ENCODE data around the gene NXPE1.
A peak's percentile ranks its signal among the peaks of the same experiment; 100 is the strongest.

NXPE1 gene

DNA sequence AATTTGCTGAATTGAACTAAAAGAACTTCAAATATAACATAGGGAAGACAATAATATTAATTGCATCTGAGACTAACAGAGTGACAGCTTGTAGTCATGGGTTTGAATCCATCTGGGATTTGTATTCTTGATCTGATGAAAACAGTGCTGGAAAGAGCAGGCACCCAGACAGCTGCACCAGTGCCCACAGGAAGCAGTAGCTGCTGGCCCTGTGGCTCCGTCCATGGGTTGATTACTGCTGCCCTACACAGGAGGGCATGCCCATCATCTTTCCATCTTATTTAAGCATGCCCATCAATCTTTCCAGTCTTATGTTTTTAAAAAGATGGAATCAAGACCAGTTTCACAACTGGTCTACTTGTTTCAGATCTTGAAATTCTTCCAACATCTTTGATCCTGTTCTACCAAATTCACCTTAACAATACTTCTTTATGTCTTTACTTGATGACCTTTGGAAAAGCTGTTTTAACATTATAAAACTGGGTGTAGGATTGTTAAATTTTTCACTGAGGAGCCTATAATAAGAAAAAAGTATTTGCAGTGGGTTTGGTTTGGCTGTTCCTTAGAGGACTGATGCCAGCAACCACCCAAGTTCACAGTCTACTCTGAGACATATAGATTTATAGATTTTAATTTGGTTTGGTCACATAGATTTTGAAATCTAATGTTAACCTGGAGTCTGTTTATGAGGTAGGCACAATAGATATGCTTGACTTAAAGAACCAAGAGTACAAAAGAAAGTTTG lies 36.7 kb upstream of the NXPE1 start:
- Histone ChIP-seq H3K36me3 (ENCODE audit: insufficient read depth, low read depth, low read length) (no peaks in the 10 kb centered on the region), H3K9me3 (ENCODE audit: insufficient read depth, low read depth, low read length) (no peaks in the 10 kb centered on the region), H3K4me1 (ENCODE audit: insufficient read depth, low read length) (no peaks in the 10 kb centered on the region), H3K9ac (ENCODE audit: low read depth, low read length) (no peak overlapping the region), H3K27ac (ENCODE audit: low read length) (no peak overlapping the region), H3K4me3 (ENCODE audit: low read length) (no peak overlapping the region), H3K27me3 (ENCODE audit: insufficient read depth, low read length) (no peaks in the 10 kb centered on the region)

DNA sequence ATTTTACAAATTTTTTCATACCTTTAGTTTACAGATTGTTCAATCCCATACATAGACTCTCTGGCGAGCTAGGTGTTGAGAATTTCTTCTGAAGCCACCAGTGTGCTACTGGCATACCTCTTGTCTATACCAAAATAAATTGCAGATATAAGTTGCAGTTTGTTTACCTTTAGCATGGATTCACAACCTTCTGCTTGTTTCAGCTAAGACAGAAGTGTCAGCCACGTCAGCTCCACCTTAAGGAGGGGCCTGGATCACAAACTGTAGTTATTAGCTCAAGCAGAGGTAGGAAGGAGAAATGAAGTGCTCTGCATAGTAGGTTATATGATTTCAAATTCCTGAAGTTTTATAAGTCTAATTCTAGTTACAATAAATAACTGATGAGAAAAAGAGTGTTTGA lies 35.9 kb upstream of the NXPE1 start, which contains the start of gene NXPE4:
NXPE4 (minus strand) TSS at position 216 of the 400 bp plus-strand sequence. CDS start 1,027 bp downstream, outside the sequence.
- no peak within 1 kb of the TSS for H3K27ac ChIP-seq (ENCODE audit: low read length)
- no peak within 1 kb of the TSS for H3K9ac ChIP-seq (ENCODE audit: low read depth, low read length)
- peaks cover under 1% of the 10 kb centered on the region for H3K9me3 ChIP-seq (ENCODE audit: insufficient read depth, low read depth, low read length)
- no peaks in the 10 kb centered on the region for H3K4me1 ChIP-seq (ENCODE audit: insufficient read depth, low read length)
- no peaks in the 10 kb centered on the region for H3K27me3 ChIP-seq (ENCODE audit: insufficient read depth, low read length)
- H3K4me3 ChIP-seq (ENCODE audit: low read length) = no peak within 1 kb of the TSS
- H3K36me3 ChIP-seq (ENCODE audit: insufficient read depth, low read depth, low read length) = no peaks in the 10 kb centered on the region

DNA sequence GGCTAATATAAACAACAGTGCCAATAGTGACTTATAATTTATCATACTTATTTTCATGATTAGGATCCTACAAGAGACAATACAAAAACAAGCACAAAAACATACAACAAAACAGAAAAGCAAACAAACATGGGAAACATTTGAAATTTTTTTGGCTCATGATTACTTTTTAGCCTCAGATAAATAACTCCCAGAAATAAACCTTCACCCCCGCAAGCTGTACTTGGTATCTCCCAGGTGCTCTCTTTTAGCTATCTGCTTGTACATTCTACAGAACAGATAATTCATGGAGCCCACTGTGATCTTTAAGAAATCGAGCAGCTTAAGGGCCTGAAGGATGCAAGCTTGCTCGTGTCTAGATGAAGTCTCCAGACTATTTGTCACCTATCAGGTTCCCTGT lies 35.0 kb upstream of the NXPE1 start:
- Histone ChIP-seq H3K27me3 (ENCODE audit: insufficient read depth, low read length) (no peaks in the 10 kb centered on the region), H3K27ac (ENCODE audit: low read length) (no peak overlapping the region), H3K9me3 (ENCODE audit: insufficient read depth, low read depth, low read length) (peaks cover 7% of the 10 kb centered on the region), H3K9ac (ENCODE audit: low read depth, low read length) (no peak overlapping the region), H3K36me3 (ENCODE audit: insufficient read depth, low read depth, low read length) (no peaks in the 10 kb centered on the region), H3K4me3 (ENCODE audit: low read length) (no peak overlapping the region), H3K4me1 (ENCODE audit: insufficient read depth, low read length) (no peaks in the 10 kb centered on the region)

DNA sequence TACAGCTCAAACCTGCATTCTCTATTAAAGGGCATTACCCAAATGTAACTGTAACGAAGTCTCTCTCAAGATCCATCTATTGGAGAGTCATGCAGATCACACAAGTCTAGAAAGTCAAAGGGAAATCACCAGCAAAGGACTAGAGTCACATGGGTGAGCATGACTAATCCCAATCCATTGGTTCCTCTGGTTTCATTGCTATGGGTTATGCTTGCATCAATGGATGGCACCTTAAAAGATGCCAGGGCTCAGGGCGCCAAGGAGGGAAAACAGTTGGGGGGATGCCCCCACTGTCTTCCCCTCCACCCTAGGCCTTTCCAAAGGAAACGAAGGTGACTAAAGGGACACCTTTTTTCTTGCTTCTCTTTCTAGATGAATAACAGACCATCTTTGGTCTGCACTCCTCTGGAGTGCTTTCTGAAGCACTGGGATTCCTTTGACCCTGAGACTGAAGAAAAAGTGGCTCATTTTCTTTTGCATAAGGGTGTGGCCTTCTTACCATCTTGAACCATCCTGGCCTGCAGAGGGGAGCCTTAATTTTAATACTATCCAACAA lies 27.8 kb upstream of the NXPE1 start:
- H3K4me1 ChIP-seq (ENCODE audit: insufficient read depth, low read length) = no peaks in the 10 kb centered on the region
- H3K36me3 ChIP-seq (ENCODE audit: insufficient read depth, low read depth, low read length) = no peaks in the 10 kb centered on the region
- H3K9me3 ChIP-seq (ENCODE audit: insufficient read depth, low read depth, low read length) = peaks cover 45% of the 10 kb centered on the region
- H3K9ac ChIP-seq (ENCODE audit: low read depth, low read length) = no peak overlapping the region
- no peaks in the 10 kb centered on the region for H3K27me3 ChIP-seq (ENCODE audit: insufficient read depth, low read length)
- no peak overlapping the region for H3K4me3 ChIP-seq (ENCODE audit: low read length)
- no peak overlapping the region for H3K27ac ChIP-seq (ENCODE audit: low read length)

DNA sequence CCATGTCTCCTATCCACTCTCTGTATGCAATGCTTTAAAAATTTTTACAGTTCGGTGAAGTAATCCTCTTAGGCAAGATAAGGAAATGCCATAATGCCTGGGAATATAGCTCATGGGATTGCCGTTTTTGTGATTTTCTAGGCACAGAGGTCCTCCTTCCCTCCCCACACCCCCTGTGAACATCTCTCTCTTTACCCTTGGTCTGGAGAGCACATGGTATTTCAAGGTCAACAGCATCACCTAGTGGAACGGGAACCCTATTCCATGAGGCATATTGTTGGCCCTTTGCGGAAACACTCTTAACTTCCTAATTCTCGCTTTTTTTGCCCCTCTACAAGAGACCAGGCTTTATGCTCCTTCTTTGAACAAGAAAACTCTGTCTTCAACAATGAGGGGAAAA lies 27.1 kb upstream of the NXPE1 start:
- no peak overlapping the region for H3K9ac ChIP-seq (ENCODE audit: low read depth, low read length)

DNA sequence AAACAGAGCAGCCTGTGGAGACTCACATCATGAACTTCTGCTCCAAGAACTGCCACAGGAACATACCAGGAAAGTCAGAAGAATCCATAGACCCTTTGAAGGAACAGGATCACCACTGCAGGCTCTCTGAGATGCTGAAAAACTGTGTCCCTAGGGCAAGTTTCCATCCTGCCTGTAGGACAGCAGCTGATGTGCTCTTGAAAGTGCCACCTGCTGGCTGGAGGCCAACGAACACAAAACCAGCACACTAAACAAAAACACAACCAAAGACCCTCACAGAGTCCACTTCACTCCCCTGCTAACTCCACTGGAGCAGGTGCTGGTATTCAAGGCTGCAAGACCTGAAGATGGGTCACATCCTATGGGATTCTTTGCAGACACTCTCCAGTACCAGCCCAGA lies 12.0 kb upstream of the NXPE1 start:
- Histone ChIP-seq H3K27me3 (ENCODE audit: insufficient read depth, low read length) (no peaks in the 10 kb centered on the region), H3K36me3 (ENCODE audit: insufficient read depth, low read depth, low read length) (no peaks in the 10 kb centered on the region), H3K4me3 (ENCODE audit: low read length) (no peak overlapping the region), H3K27ac (ENCODE audit: low read length) (no peak overlapping the region), H3K9me3 (ENCODE audit: insufficient read depth, low read depth, low read length) (peaks cover 8% of the 10 kb centered on the region; the same call in 1 of the 2 replicates), H3K9ac (ENCODE audit: low read depth, low read length) (no peak overlapping the region), H3K4me1 (ENCODE audit: insufficient read depth, low read length) (0 out of 2 replicates have a peak, but pooled peaks cover 3% of the 10 kb centered on the region)

More for the DNA sequence above, 27.1 kb upstream of the NXPE1 start:
- Histone ChIP-seq H3K9me3 (ENCODE audit: insufficient read depth, low read depth, low read length) (peaks cover 45% of the 10 kb centered on the region), H3K36me3 (ENCODE audit: insufficient read depth, low read depth, low read length) (no peaks in the 10 kb centered on the region), H3K27me3 (ENCODE audit: insufficient read depth, low read length) (no peaks in the 10 kb centered on the region), H3K4me1 (ENCODE audit: insufficient read depth, low read length) (no peaks in the 10 kb centered on the region), H3K4me3 (ENCODE audit: low read length) (no peak overlapping the region), H3K27ac (ENCODE audit: low read length) (no peak overlapping the region)

DNA sequence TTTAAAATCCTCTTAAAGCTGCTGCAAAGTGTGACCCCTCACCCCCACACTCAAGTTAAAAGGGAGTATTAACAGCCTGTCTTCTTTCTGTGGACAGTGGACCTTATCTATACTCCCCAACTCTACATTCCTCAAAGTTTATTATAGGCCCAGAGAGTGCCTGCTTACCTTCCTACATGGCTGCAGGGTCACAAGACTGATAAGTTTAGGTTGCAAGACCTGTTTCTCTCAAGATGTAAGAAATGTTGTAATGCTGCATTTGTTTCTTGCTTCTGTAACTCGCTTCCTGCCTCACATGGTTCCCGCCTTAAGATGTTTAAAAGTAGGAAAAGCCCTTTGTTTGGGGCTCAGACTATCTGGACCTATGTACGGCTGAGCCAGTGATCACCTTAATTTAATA lies 10.1 kb upstream of the NXPE1 start:
- H3K4me1 ChIP-seq (ENCODE audit: insufficient read depth, low read length) = peaks cover 7% of the 10 kb centered on the region; the same call in 1 of the 2 replicates
- H3K9me3 ChIP-seq (ENCODE audit: insufficient read depth, low read depth, low read length) = peaks cover 8% of the 10 kb centered on the region; the same call in 1 of the 2 replicates
- H3K27ac ChIP-seq (ENCODE audit: low read length) = no peak overlapping the region
- H3K36me3 ChIP-seq (ENCODE audit: insufficient read depth, low read depth, low read length) = no peaks in the 10 kb centered on the region
- no peak overlapping the region for H3K4me3 ChIP-seq (ENCODE audit: low read length)
- H3K27me3 ChIP-seq (ENCODE audit: insufficient read depth, low read length) = no peaks in the 10 kb centered on the region
- H3K9ac ChIP-seq (ENCODE audit: low read depth, low read length) = no peak overlapping the region

DNA sequence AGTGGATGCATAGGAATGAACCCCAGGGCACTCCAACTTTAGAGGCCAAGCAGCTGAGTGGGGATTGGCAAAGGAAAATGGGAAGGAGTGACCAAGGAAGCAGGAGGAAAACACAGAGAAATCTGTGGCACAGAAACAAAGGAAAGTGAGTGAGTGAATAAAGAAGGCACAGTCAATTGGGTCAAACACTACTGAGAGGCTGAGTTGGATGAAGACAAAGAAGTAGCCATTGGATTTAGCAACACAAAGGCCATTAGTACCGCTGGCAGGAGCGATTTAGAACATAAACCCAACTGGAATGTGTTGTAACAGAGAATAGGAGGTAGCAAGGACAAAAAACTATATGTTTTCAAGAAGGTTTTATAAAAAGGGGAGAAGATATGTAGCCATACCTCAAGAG lies 6.6 kb upstream of the NXPE1 start:
- Histone ChIP-seq H3K27me3 (ENCODE audit: insufficient read depth, low read length) (no peaks in the 10 kb centered on the region), H3K4me3 (ENCODE audit: low read length) (peak overlapping the region; percentile 14; the same call in 1 of the 2 replicates), H3K4me1 (ENCODE audit: insufficient read depth, low read length) (peaks cover 7% of the 10 kb centered on the region; the same call in 1 of the 2 replicates), H3K9me3 (ENCODE audit: insufficient read depth, low read depth, low read length) (no peaks in the 10 kb centered on the region), H3K36me3 (ENCODE audit: insufficient read depth, low read depth, low read length) (no peaks in the 10 kb centered on the region), H3K27ac (ENCODE audit: low read length) (no peak overlapping the region), H3K9ac (ENCODE audit: low read depth, low read length) (no peak overlapping the region)

DNA sequence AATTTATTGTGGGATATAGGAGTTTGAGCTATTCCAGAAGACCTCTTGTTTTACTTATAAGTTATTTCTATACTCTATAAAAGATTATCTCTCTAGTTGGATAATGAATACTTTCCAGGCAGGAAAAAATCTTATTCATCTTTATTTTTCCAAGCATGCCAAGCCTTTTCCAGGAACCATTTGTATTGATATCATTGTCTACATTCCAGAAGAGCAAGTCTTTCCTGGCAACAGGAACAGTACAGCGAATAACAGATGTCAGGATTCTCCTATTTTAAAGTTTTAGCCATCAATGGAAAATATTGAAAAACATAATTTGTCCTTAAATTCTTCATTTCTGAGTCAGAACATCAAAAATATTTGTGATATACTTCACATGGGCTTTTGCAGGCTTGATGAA lies 5.2 kb upstream of the NXPE1 start:
- Histone ChIP-seq H3K9me3 (ENCODE audit: insufficient read depth, low read depth, low read length) (no peaks in the 10 kb centered on the region), H3K9ac (ENCODE audit: low read depth, low read length) (no peak overlapping the region), H3K27ac (ENCODE audit: low read length) (no peak overlapping the region), H3K4me1 (ENCODE audit: insufficient read depth, low read length) (peaks cover 7% of the 10 kb centered on the region; the same call in 1 of the 2 replicates), H3K36me3 (ENCODE audit: insufficient read depth, low read depth, low read length) (no peaks in the 10 kb centered on the region), H3K27me3 (ENCODE audit: insufficient read depth, low read length) (no peaks in the 10 kb centered on the region), H3K4me3 (ENCODE audit: low read length) (no peak overlapping the region)

DNA sequence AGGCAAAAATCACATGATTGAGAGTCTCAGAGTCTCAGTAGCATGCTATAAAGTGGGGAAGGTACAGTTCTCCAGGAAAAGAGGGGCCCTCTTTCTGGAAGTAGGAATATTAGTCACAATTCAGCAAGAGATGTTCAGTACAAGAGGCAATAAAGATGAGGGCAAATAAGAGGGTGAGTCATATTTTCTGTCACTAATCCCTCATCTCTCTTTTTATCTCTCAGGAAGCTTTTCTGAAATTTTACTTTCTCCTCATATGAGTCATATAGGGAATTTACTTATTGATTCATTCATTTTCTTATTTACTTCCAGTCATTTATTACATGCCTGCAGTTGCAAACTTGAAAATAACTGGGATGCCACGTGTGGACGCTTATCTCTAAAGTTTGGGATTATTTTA lies 3.4 kb upstream of the NXPE1 start:
- H3K27me3 ChIP-seq (ENCODE audit: insufficient read depth, low read length) = no peaks in the 10 kb centered on the region
- H3K9ac ChIP-seq (ENCODE audit: low read depth, low read length) = no peak overlapping the region
- H3K27ac ChIP-seq (ENCODE audit: low read length) = no peak overlapping the region
- no peaks in the 10 kb centered on the region for H3K9me3 ChIP-seq (ENCODE audit: insufficient read depth, low read depth, low read length)
- H3K4me3 ChIP-seq (ENCODE audit: low read length) = no peak overlapping the region
- H3K36me3 ChIP-seq (ENCODE audit: insufficient read depth, low read depth, low read length) = no peaks in the 10 kb centered on the region
- peaks cover 8% of the 10 kb centered on the region for H3K4me1 ChIP-seq (ENCODE audit: insufficient read depth, low read length)

DNA sequence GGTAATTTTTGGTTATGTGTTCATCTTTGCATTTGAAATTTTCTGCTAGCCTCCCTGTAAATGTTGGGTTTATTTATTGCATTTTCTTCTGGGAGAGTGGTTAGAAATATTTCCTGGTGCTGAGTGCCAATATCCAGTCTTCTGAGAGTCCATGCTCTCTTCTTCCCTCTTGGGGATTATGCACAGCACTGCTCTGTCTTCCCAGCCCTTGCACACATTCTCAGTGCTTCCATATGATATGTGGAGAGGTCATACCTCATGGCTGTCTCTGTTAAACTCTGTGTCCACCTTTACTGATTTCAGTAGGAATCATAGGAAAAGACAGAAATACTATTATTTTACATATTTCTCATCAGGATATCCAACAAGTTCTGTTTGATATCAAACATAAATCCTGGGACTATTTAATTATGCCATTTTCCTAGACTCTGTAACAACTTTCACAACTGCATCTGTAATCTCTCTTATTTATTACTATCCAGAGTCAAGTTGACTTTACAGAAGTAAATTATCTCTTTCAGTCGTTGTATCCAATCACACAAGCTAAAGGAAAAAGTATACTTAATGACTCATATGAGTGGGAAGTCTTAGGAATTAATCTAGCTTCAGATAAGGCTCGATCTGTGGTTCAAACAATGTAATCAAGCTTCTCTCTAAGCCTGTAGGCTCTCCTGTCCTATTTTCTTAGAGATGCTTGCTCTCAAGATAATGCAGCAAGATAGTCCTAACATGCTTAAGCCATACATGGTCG lies 2.7 kb upstream of the NXPE1 start:
- H3K9me3 ChIP-seq (ENCODE audit: insufficient read depth, low read depth, low read length) = no peaks in the 10 kb centered on the region
- no peak overlapping the region for H3K27ac ChIP-seq (ENCODE audit: low read length)
- no peaks in the 10 kb centered on the region for H3K27me3 ChIP-seq (ENCODE audit: insufficient read depth, low read length)
- no peak overlapping the region for H3K9ac ChIP-seq (ENCODE audit: low read depth, low read length)
- no peak overlapping the region for H3K4me3 ChIP-seq (ENCODE audit: low read length)
- peaks cover 8% of the 10 kb centered on the region for H3K4me1 ChIP-seq (ENCODE audit: insufficient read depth, low read length)
- no peaks in the 10 kb centered on the region for H3K36me3 ChIP-seq (ENCODE audit: insufficient read depth, low read depth, low read length)

Data from iPS-20b (cell line).